Muscle layer of duodenum (tissue), 2 donors: ENCODE results near the gene LDLRAD4.

ENCODE experiments used
- H3K27ac ChIP-seq: one replicate; pipeline ENCODE4 v1.7.0; 2013; ENCODE audit warnings: mild to moderate bottlenecking, low read length
- H3K27me3 ChIP-seq: one replicate; pipeline ENCODE4 v1.7.0; 2013; ENCODE audit warnings: low read depth, mild to moderate bottlenecking, control low read depth, low read length
- H3K36me3 ChIP-seq, 2 donors: one replicate each; pipeline ENCODE4 v1.7.0; 2013; ENCODE audit warnings: low read length in 2 of 2, control low read depth in 1 of 2, mild to moderate bottlenecking in 1 of 2; ENCODE audit not compliant: insufficient read depth in 2 of 2, control insufficient read depth in 1 of 2
- H3K4me1 ChIP-seq, 2 donors: one replicate each; pipeline ENCODE4 v1.7.0; 2013; ENCODE audit warnings: low read length in 2 of 2, mild to moderate bottlenecking in 2 of 2, control low read depth in 1 of 2, moderate library complexity in 1 of 2; ENCODE audit not compliant: insufficient read depth in 2 of 2, control insufficient read depth in 1 of 2
- H3K4me3 ChIP-seq, 2 donors: one replicate each; pipeline ENCODE4 v1.7.0; 2013; ENCODE audit warnings: low read length in 2 of 2, low read depth in 1 of 2, mild to moderate bottlenecking in 1 of 2
- H3K9me3 ChIP-seq, 2 donors: one replicate each; pipeline ENCODE4 v1.7.0; 2013; ENCODE audit warnings: low read length in 2 of 2, control low read depth in 1 of 2, mild to moderate bottlenecking in 1 of 2; ENCODE audit not compliant: control insufficient read depth in 1 of 2
- donor health status: healthy.

LDLRAD4 gene

DNA sequence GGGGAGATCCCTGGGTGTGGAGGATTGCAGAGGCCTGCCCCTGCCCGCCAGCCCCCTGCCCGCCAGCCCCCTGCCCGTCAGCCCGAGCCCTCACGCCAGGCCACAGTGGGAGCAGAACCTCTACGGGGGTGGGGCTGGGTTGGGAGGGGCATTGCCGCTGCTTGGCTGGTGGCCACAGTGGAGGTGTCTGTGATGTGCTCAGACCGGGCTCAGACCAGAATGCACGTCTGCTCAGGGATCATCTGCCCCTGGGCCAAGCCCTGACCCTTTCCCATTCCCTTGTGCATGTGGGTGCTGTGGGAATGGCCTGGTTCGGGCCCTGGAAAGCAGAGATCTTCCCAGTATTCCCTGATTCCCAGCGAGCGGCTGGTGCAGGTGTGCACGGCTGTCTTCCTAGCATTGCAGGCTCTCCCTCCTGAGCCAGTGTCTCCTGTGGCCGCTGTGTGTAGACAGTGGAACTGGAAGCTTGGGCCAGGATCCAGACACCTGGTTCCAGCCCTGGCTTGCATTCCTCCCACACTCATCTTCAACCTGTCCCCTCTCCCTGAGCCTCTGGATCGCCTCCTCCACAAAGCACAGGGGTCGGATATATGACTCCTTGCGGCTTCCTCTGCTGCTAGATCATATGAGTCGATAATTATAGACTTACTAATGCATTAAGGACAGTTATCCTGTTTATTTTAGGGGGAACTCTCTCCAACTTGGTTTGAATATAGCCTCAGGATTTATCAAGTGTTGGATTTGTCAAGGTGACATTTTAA lies 161.6 kb downstream of the LDLRAD4 start:
- Histone ChIP-seq H3K4me3 (no peak overlapping the region), H3K36me3 (no peaks in the 10 kb centered on the region), H3K9me3 (no peaks in the 10 kb centered on the region), H3K27me3 (no peaks in the 10 kb centered on the region), H3K4me1 (peaks cover 13 to 33% of the 10 kb centered on the region in 2 donors), H3K27ac (no peak overlapping the region)

DNA sequence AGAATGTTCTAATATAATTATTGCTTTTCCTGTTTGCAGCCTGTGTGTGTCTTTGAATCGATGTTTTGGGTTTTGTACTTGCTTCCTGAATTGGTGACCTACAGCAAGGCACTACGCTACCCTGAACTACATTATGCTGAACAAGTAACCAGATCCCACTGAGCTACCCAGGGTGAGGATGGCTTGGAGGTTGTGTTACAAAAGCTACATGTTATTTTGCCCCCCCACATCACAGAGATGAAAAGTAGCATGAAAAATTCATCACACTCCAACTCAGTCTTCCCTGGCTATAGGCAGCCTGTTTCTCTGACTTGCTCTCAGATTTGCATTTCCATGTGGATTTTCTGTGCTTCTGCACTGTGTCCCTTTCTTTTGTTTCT lies 162.1 kb downstream of the LDLRAD4 start:
- no peaks in the 10 kb centered on the region for H3K36me3 ChIP-seq
- no peak overlapping the region for H3K4me3 ChIP-seq
- H3K27ac ChIP-seq, result no peak overlapping the region
- H3K4me1 ChIP-seq, result peaks cover 13 to 32% of the 10 kb centered on the region in 2 donors
- H3K27me3 ChIP-seq, result no peaks in the 10 kb centered on the region
- no peaks in the 10 kb centered on the region for H3K9me3 ChIP-seq

DNA sequence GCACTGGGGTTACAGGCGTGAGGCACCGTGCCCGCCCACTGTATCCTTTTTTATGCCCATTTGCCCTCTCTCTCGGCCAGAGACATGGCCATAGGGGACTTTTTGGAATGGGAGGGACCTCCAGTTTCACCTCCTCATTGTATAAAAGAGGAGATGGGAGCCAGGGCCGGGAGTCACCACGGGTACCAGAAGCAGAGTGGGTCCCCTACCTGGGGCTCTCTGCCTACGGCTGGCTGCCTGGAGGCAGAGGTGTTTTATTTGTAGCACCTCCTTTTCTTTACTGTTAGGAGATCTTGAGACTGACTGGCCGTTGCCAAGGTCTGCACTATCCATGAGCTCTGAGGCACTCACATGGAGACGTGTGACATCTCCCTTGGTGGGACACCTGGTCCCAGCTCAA lies 162.8 kb downstream of the LDLRAD4 start:
- Histone ChIP-seq H3K27ac (peak overlapping the region; percentile 97), H3K36me3 (no peaks in the 10 kb centered on the region), H3K9me3 (no peaks in the 10 kb centered on the region), H3K4me1 (peaks cover 13 to 32% of the 10 kb centered on the region in 2 donors), H3K27me3 (no peaks in the 10 kb centered on the region), H3K4me3 (peak overlapping the region; percentile 27 to 44)

DNA sequence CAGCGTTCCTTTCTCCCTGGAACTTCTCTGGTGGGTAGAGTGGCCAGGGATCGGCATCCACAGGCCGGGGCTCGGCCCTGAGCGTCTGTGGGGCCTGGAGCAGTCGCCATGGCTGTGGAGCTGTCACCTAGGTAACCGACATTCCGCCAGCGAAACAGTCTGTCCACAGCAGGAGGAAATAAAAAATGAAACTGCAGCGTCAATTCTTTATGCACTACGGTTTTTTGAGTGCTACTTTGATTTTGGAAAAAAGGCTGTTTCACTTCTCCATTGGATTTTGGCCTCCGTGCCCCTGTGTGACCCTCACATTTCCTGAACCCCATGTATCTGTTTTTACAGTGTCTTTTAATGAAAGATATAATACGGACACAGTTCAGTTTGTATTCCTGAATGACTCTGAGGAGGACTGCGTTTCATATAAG lies 163.4 kb downstream of the LDLRAD4 start:
- Histone ChIP-seq H3K27ac (peak overlapping the region; percentile 97), H3K4me3 (peak overlapping the region; percentile 27 to 44), H3K36me3 (no peaks in the 10 kb centered on the region), H3K27me3 (no peaks in the 10 kb centered on the region), H3K9me3 (no peaks in the 10 kb centered on the region), H3K4me1 (peaks cover 13 to 32% of the 10 kb centered on the region in 2 donors)

DNA sequence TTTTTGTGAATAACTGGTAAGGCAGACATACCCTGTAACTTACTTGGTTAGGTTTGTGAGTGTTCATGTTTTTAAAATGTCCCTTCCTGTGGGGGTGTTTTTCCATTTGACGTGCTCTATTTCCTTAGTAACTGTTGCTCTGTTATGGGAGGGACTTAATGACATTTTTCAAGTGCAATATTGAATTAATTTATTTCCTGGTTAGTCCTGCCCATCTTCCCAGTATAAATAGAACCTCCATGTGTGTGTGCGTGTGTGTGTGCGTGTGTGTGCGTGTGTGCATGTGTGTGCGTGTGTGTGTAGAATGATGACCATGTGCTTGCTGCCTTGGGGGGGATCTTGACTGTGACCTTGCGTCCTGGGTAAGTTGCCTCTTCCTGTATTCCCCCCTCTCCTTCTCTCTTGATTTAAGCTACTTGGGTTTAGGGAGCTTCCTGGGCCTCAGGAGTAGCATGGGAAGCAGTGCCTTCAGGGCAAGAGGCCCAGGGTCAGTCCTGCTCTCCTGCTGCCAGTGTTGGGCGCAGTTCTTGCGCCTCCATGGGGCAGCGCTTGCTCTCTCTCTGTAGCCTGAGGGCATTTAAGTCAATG lies 163.9 kb downstream of the LDLRAD4 start:
- Histone ChIP-seq H3K36me3 (no peaks in the 10 kb centered on the region), H3K27me3 (no peaks in the 10 kb centered on the region), H3K4me1 (peaks cover 13 to 37% of the 10 kb centered on the region in 2 donors), H3K27ac (peak overlapping the region; percentile 97), H3K9me3 (no peaks in the 10 kb centered on the region), H3K4me3 (peak overlapping the region; percentile 27 to 44)

DNA sequence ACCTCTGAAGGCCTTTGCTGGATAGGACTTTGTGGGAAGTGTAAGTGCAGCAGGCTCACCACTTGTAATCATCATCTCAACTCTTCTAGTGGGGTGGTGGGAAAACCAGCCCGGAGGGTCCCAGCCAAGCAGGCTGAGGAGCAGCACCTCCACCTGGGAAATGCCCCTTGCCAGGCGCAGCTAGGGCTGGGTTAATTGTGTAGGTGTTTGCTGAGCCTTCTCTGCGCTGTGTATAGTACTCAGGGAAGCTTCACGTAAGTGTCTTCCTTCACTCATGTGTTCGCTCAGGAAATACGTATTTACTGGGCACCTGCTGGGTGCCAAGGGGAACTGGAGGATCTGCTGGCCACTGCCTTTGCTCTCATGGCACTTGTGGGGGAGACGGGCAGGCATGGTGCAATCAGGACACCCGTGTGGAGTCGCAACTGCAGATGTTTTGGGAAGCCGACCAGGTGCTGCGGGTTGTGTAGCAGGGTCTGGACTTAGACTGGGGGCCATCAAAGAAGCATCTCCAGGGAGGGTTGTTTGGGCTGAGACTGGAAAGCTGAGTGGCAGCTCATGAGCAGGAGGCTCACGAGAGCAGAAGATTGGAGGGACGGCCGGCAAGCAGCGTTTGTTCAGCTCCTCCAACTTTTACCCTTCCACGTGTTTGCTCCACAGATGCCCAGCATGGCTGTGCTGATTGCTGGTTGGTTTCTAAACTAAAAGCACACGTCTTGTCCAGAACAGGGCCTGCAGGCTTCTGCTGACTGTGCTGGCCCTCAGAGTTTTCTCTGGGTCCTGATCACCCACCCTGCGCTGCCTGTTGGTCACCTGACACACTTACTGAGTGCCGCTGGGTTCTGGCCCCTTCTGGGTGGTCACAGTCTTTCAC lies 164.6 kb downstream of the LDLRAD4 start:
- Histone ChIP-seq H3K9me3 (no peaks in the 10 kb centered on the region), H3K27ac (peak overlapping the region; percentile 97), H3K4me1 (peaks cover 13 to 44% of the 10 kb centered on the region in 2 donors), H3K27me3 (no peaks in the 10 kb centered on the region), H3K36me3 (peaks cover 0 to 5% of the 10 kb centered on the region in 2 donors), H3K4me3 (peak overlapping the region in 1 of 2 donors; percentile 44)

DNA sequence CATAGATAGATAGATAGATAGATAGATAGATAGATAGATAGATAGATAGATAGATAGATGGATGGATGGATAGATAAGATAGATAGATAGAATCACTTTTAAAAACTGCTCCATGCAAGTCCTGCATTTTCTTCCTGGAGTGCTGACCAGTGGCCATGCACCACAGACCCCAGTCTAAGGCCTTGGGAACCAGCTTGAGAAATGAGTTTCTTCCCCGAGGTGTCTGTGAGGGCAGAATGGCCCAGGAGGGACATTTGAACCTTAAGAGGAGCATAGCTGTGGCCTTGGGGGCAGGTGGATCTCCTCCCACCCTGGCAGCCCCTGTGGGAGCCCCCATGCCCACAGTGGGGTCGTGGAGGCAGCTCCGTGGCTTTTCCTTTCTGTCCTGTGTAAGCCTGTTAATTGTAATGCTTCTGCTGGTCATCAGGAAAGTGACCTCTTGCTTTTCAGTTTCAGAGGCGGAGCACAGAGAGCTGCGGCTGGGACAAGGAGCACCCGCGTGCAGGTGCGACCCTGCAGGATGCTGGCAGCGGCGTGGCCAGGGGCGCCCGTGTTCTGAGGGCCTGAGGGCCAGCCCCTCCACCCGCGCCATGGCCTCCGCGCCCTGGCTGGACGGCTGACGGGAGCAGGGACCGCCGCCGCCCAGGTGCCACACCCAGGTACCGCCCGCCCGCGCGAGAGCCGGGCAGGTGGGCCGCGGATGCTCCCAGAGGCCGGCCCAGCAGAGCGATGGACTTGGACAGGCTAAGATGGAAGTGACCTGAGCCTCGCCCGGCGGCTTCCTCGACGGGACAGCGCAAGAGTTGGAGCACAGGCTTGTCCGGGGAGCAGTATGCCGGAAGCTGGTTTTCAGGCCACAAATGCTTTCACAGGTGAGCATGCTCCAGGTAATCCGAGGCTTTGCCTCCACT lies 168.6 kb downstream of the LDLRAD4 start:
- Histone ChIP-seq H3K9me3 (no peaks in the 10 kb centered on the region), H3K4me3 (no peak overlapping the region), H3K4me1 (peaks cover 9 to 32% of the 10 kb centered on the region in 2 donors), H3K27ac (no peak overlapping the region), H3K27me3 (no peaks in the 10 kb centered on the region), H3K36me3 (peaks cover 0 to 5% of the 10 kb centered on the region in 2 donors)

DNA sequence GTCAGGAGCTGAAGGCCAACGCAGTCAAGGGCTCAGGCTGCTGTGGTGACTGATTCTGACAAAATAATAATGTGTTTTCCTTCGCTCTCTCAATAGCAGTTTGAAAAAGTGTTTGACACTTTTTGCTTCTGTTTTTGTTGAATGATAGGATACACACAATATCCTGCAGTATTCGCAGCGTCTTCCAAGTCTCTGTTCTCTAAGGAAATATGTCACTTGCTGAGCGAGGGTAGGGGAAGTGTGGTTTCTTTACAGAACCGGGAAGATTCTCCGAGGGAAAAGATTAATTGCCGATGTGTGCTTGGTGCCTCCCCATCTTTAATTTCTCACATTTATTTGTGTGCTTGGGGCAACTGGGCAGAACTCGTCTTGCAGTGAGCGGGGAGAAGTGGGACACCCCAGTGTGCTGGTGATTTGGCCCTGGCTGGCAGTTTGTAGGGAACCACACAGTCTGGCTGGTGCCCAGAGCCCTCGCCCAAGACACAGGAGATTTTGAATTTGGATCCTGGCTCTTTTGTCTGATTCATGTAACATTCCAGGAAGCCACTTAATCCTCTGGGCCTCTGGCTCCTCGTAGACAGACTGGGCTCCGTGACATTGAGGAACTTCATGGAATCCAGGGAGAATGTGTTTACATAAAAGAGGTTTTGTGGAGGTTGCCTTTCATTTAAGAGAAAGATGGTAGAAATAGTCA lies 169.4 kb downstream of the LDLRAD4 start:
- Histone ChIP-seq H3K4me3 (no peak overlapping the region), H3K4me1 (peaks cover 2 to 25% of the 10 kb centered on the region in 2 donors), H3K27me3 (no peaks in the 10 kb centered on the region), H3K36me3 (peaks cover 0 to 5% of the 10 kb centered on the region in 2 donors), H3K9me3 (no peaks in the 10 kb centered on the region), H3K27ac (no peak overlapping the region)

DNA sequence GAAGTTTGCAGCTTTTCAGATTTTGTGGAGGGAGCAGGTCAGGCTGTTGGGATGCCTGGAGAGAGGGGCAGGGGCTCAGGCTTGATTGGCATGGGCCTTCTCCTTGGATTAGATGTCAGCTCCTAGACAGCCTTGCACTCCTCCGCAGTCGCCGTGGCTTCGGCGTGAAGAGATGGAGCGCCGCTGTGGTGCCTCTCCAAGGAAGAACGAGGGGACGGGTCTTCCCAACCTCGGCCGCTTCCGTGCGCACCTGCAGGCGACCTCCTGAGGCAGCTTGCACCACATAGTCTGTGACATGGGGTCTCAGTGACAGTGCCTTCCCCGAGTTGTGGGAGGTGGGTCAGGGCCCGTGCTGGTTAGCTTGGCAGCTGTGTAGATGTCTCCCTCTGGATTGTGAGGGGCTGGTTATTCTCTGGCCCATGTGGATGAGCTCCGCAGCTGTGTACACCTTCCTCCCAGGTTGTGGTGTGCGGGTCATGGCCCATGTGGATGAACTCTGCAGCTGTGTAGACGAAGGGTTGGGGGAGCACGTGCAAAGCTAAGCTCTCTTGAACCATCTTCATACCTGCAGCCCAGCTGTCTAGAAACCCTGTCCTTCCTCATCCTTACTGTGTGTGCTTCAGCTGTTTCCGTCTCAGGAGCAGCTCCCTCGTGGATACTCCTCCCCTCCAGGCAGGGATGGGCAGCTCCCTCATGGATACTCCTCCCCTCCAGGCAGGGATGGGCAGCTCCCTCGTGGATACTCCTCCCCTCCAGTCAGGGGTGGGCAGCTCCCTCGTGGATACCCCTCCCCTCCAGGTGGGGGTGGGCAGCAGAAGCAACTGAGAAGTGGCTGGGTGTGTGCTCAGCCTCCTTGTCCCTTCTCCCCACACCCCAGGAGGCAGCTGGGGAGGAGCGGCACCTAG lies 170.3 kb downstream of the LDLRAD4 start:
- Histone ChIP-seq H3K9me3 (no peaks in the 10 kb centered on the region), H3K4me3 (no peak overlapping the region), H3K27me3 (no peaks in the 10 kb centered on the region), H3K27ac (no peak overlapping the region), H3K4me1 (peaks cover 0 to 22% of the 10 kb centered on the region in 2 donors), H3K36me3 (peaks cover 0 to 5% of the 10 kb centered on the region in 2 donors)
